Measurements from ENCODE around the gene LAMC1. TPM values are rescaled to one million over a fixed set of nuclear protein-coding genes. Genes with fewer than 3 reads are reported as not detected.

LAMC1 gene
- total RNA-seq, 1 experiment from 2014 or later = 61.2 TPM

GRCh38 chr1:183058851-183059502 is 35.8 kb downstream of the LAMC1 start:
- Histone ChIP-seq H3K9me3 (ENCODE audit: control insufficient read depth in 1 of 2, insufficient read depth in 1 of 2, low read depth in 1 of 2, low read length in 2 of 2) (no peaks in the 10 kb centered on the region), H3K9ac (ENCODE audit: low read length) (no peak overlapping the region), H2AFZ (ENCODE audit: low read depth, low read length, poor library complexity, severe bottlenecking) (no peak overlapping the region), H3K4me2 (ENCODE audit: low read length) (no peak overlapping the region), H3K9me2 (ENCODE audit: insufficient read depth) (no peaks in the 10 kb centered on the region), H3K4me1 (ENCODE audit: control insufficient read depth in 1 of 2, insufficient read depth in 2 of 2, low read length in 2 of 2) (peaks cover 15 to 46% of the 10 kb centered on the region in 2 experiments), H3K36me3 (ENCODE audit: control insufficient read depth in 1 of 2, insufficient read depth in 2 of 2, low read length in 2 of 2) (no peaks in the 10 kb centered on the region), H3K4me3 (replicated peaks in 1 of 2; ENCODE audit: low read depth in 1 of 2, low read length in 2 of 2) (no peak overlapping the region), H3K79me2 (ENCODE audit: insufficient read depth, low read length) (peaks cover 74% of the 10 kb centered on the region), H3K27ac (ENCODE audit: low read depth, low read length) (no peak overlapping the region), H4K20me1 (ENCODE audit: insufficient read depth) (peaks cover 5% of the 10 kb centered on the region; the same call in 1 of the 2 replicates), H3K27me3 (ENCODE audit: insufficient read depth, low read length) (no peaks in the 10 kb centered on the region)
- TF ChIP-seq YY1 (IDR thresholded peaks at IDR 0.05; ENCODE audit: extremely low read depth, insufficient replicate concordance, low read depth, low read length) = no peak
- TF ChIP-seq, protein P1, sequence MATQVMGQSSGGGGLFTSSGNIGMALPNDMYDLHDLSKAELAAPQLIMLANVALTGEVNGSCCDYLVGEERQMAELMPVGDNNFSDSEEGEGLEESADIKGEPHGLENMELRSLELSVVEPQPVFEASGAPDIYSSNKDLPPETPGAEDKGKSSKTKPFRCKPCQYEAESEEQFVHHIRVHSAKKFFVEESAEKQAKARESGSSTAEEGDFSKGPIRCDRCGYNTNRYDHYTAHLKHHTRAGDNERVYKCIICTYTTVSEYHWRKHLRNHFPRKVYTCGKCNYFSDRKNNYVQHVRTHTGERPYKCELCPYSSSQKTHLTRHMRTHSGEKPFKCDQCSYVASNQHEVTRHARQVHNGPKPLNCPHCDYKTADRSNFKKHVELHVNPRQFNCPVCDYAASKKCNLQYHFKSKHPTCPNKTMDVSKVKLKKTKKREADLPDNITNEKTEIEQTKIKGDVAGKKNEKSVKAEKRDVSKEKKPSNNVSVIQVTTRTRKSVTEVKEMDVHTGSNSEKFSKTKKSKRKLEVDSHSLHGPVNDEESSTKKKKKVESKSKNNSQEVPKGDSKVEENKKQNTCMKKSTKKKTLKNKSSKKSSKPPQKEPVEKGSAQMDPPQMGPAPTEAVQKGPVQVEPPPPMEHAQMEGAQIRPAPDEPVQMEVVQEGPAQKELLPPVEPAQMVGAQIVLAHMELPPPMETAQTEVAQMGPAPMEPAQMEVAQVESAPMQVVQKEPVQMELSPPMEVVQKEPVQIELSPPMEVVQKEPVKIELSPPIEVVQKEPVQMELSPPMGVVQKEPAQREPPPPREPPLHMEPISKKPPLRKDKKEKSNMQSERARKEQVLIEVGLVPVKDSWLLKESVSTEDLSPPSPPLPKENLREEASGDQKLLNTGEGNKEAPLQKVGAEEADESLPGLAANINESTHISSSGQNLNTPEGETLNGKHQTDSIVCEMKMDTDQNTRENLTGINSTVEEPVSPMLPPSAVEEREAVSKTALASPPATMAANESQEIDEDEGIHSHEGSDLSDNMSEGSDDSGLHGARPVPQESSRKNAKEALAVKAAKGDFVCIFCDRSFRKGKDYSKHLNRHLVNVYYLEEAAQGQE (IDR thresholded peaks at IDR 0.05; ENCODE audit: low read depth) = no peak
- no peak for TF ChIP-seq SP1 (IDR thresholded peaks at IDR 0.05; ENCODE audit: low read depth)
- no peak for TF ChIP-seq SIN3A (IDR thresholded peaks at IDR 0.05; ENCODE audit: low read depth)
- TF ChIP-seq EGR1 (IDR thresholded peaks at IDR 0.05; ENCODE audit: low read depth) = no peak
- TF ChIP-seq CEBPB (IDR thresholded peaks at IDR 0.05; ENCODE audit: low read depth) = no peak
- TF ChIP-seq FOSL1 (IDR thresholded peaks at IDR 0.05; ENCODE audit: low read depth) = no peak
- no peak for TF ChIP-seq JUND (IDR thresholded peaks at IDR 0.05)
- no peak for TF ChIP-seq ELF1 (IDR thresholded peaks at IDR 0.05; ENCODE audit: borderline replicate concordance, low read depth)
- no peak for TF ChIP-seq EZH2phosphoT487 (IDR thresholded peaks at IDR 0.05; ENCODE audit: borderline replicate concordance)
- no peak for TF ChIP-seq ATF3 (IDR thresholded peaks at IDR 0.05)
- no peak for TF ChIP-seq RAD21 (IDR thresholded peaks at IDR 0.05; ENCODE audit: low read depth)
- TF ChIP-seq CBX3 (IDR thresholded peaks at IDR 0.05; ENCODE audit: low read depth) = no peak
- no peak for TF ChIP-seq EZH2 (IDR thresholded peaks at IDR 0.05)
- TF ChIP-seq ZFX (IDR thresholded peaks at IDR 0.05) = no peak
- no peak for TF ChIP-seq POLR2AphosphoS5 (IDR thresholded peaks at IDR 0.05; ENCODE audit: low read depth, low read length)
- no peak for TF ChIP-seq ZBTB33 (IDR thresholded peaks at IDR 0.05; ENCODE audit: extremely low read depth, insufficient replicate concordance, low read length)
- ATAC-seq = no peak
- CTCF ChIA-PET = no interaction called here
- DNase-seq (ENCODE audit: low read depth, low spot score) = no peak
- POLR2A ChIA-PET = interaction anchor here (1.1 kb wide), 1 partner anchor 13 kb away, joined by 5 read pairs; no protein-coding TSS in a partner anchor
- no TSS peak for BruUV-seq (replicated peaks)
- RAD21 ChIA-PET (ENCODE audit: low non-redundant PET in 1 of 2, low total read pairs in 2 of 2, uncharacterized antibody in 2 of 2, unreplicated experiment in 2 of 2) = no interaction called here
- intact Hi-C loops (cut with micrococcal nuclease) = loop anchor here (2.0 kb wide), 1 partner anchor 20 kb away; no protein-coding TSS in a partner anchor

Measured in HCT116 (cell line).